Prostate gland (tissue), 2 donors: Measurements from ENCODE around the gene MACC1.

Experiments
- CTCF ChIP-seq, 4 experiments: fragments of 200-600 bp in 2 of 4; fragments of 450-650 bp in 2 of 4; sonication (generic) in 2 of 4; IDR thresholded peaks; 1 replicate in 3 of 4; 2 replicates in 1 of 4; pipeline ENCODE4 v1.5.1; 2016 to 2019; ENCODE audit warnings: antibody characterized with exemption in 4 of 4, mild to moderate bottlenecking in 2 of 4, moderate library complexity in 2 of 4
- POLR2A ChIP-seq: fragments of 450-650 bp; IDR thresholded peaks from one replicate; pipeline ENCODE4 v1.6.1; 2016; ENCODE audit warnings: antibody characterized with exemption, mild to moderate bottlenecking

GRCh38 chr7:20220293-20220761 is 3.1 kb upstream of the MACC1 start:
- no peak for TF ChIP-seq CTCF (IDR thresholded peaks at IDR 0.05)
- no peak for TF ChIP-seq POLR2A
